ENCODE data around the gene NPIPB2.
"Not testable (repeated sequence)": the region's sequence is repeated elsewhere in the genome, so short reads cannot be mapped to it uniquely, and the experiment has no call there.

NPIPB2 gene

GRCh38 chr16:11941945-11942344 lies at the start of gene NPIPB2:
Gene NPIPB2 (minus strand): TSS chr16:11942045. CDS start chr16:11942045, 0 bp downstream.
- not testable (repeated sequence) for DNase-seq

- DNase-seq: no peak
Measured at GRCh38 chr16:11990702-11991390, 49.0 kb upstream of the NPIPB2 start.

- no peak for DNase-seq
Measured at GRCh38 chr16:11988258-11988978, 46.6 kb upstream of the NPIPB2 start.

GRCh38 chr16:11986521-11987057 lies 44.7 kb upstream of the NPIPB2 start:
- DNase-seq: no peak

GRCh38 chr16:11985250-11985649 lies 43.4 kb upstream of the NPIPB2 start:
- DNase-seq: no peak

- DNase-seq: no peak
Measured at GRCh38 chr16:11980136-11980844, 38.4 kb upstream of the NPIPB2 start.

- DNase-seq: no peak
Measured at GRCh38 chr16:11979013-11979672, 37.3 kb upstream of the NPIPB2 start.

- DNase-seq: no peak
Measured at GRCh38 chr16:11978080-11978479, 36.2 kb upstream of the NPIPB2 start.

- DNase-seq: no peak
Measured at GRCh38 chr16:11977376-11978041, 35.7 kb upstream of the NPIPB2 start.

- DNase-seq: no peak
Measured at GRCh38 chr16:11976850-11977375, 35.1 kb upstream of the NPIPB2 start.

GRCh38 chr16:11973070-11973469 lies 31.2 kb upstream of the NPIPB2 start:
- DNase-seq: no peak

GRCh38 chr16:11972128-11972527 lies 30.3 kb upstream of the NPIPB2 start:
- DNase-seq: no peak

GRCh38 chr16:11970292-11970691 lies 28.4 kb upstream of the NPIPB2 start:
- not testable (repeated sequence) for DNase-seq

GRCh38 chr16:11968577-11968976 lies 26.7 kb upstream of the NPIPB2 start:
- DNase-seq: no peak

- no peak for DNase-seq
Measured at GRCh38 chr16:11967195-11967911, 25.5 kb upstream of the NPIPB2 start.

GRCh38 chr16:11966173-11966572 lies 24.3 kb upstream of the NPIPB2 start:
- no peak for DNase-seq

GRCh38 chr16:11964761-11965551 lies 23.1 kb upstream of the NPIPB2 start, which contains the start of gene TNFRSF17:
Gene TNFRSF17 (plus strand): TSS chr16:11965210. CDS start chr16:11965325, 115 bp downstream.
- no peak for DNase-seq

GRCh38 chr16:11963706-11964105 lies 21.9 kb upstream of the NPIPB2 start:
- DNase-seq: no peak

- DNase-seq: not testable (repeated sequence)
Measured at GRCh38 chr16:11962978-11963377, 21.1 kb upstream of the NPIPB2 start.

GRCh38 chr16:11962457-11962856 lies 20.6 kb upstream of the NPIPB2 start:
- DNase-seq: not testable (repeated sequence)

All from cerebellar nuclear complex (tissue), 1 donor.